Astrocyte (in vitro differentiated cells and primary cell): ENCODE data around the gene HDAC8.

Experiments
- CTCF ChIP-seq: IDR thresholded peaks from 2 replicates; pipeline ENCODE4 v1.5.1; 2011; ENCODE audit warnings: low read depth, mild to moderate bottlenecking, inconsistent platforms, low read length, moderate library complexity; ENCODE audit not compliant: insufficient read depth
- EZH2 ChIP-seq: IDR thresholded peaks from 2 replicates; pipeline ENCODE4 v1.6.1; 2012; ENCODE audit warnings: mild to moderate bottlenecking, low read length, inconsistent platforms; ENCODE audit not compliant: insufficient read depth

- TF ChIP-seq CTCF (no peak), EZH2 (no peak)
These were observed 48.0 kb upstream of the HDAC8 start for GRCh38 chrX:72620550-72621145.
